ENCODE measurements around the gene CD244. TPM values are rescaled to one million over a fixed set of nuclear protein-coding genes. Genes with fewer than 3 reads are reported as not detected.

The CD244 gene
- polyA plus RNA-seq, 1 donor from 2014 or later: not detected

DNA sequence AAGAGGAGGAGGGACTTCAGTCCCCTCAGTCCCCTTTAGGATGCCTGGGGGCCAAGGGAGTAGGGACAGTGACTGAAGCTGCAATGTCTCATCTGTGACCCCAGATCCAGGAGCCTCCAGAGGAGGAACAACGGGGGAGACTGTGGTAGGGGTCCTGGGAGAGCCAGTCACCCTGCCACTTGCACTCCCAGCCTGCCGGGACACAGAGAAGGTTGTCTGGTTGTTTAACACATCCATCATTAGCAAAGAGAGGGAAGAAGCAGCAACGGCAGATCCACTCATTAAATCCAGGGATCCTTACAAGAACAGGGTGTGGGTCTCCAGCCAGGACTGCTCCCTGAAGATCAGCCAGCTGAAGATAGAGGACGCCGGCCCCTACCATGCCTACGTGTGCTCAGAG is 48.4 kb downstream of the CD244 start:
- TF ChIP-seq, protein P1, sequence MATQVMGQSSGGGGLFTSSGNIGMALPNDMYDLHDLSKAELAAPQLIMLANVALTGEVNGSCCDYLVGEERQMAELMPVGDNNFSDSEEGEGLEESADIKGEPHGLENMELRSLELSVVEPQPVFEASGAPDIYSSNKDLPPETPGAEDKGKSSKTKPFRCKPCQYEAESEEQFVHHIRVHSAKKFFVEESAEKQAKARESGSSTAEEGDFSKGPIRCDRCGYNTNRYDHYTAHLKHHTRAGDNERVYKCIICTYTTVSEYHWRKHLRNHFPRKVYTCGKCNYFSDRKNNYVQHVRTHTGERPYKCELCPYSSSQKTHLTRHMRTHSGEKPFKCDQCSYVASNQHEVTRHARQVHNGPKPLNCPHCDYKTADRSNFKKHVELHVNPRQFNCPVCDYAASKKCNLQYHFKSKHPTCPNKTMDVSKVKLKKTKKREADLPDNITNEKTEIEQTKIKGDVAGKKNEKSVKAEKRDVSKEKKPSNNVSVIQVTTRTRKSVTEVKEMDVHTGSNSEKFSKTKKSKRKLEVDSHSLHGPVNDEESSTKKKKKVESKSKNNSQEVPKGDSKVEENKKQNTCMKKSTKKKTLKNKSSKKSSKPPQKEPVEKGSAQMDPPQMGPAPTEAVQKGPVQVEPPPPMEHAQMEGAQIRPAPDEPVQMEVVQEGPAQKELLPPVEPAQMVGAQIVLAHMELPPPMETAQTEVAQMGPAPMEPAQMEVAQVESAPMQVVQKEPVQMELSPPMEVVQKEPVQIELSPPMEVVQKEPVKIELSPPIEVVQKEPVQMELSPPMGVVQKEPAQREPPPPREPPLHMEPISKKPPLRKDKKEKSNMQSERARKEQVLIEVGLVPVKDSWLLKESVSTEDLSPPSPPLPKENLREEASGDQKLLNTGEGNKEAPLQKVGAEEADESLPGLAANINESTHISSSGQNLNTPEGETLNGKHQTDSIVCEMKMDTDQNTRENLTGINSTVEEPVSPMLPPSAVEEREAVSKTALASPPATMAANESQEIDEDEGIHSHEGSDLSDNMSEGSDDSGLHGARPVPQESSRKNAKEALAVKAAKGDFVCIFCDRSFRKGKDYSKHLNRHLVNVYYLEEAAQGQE (IDR thresholded peaks at IDR 0.05; ENCODE audit: borderline replicate concordance): no peak
- TF ChIP-seq RAD21 (conservative IDR thresholded peaks at IDR 0.05) (no peak), SMC3 (conservative IDR thresholded peaks at IDR 0.05; ENCODE audit: poor library complexity) (no peak), EP300 (conservative IDR thresholded peaks at IDR 0.05; ENCODE audit: poor library complexity, severe bottlenecking) (no peak)
- Histone ChIP-seq H3K4me3 (ENCODE audit: low read length) (no peak overlapping the region), H3K27me3 (ENCODE audit: insufficient read depth, low read depth, low read length) (no peaks in the 10 kb centered on the region), H3K36me3 (ENCODE audit: insufficient read depth, low read length) (no peaks in the 10 kb centered on the region), H3F3A (ENCODE audit: insufficient read depth, low read length, poor library complexity, severe bottlenecking) (no peaks in the 10 kb centered on the region), H3K27ac (ENCODE audit: low read length) (no peak overlapping the region), H3K9me3 (ENCODE audit: low read length) (no peaks in the 10 kb centered on the region), H3K9me2 (ENCODE audit: insufficient read depth, low read length) (no peaks in the 10 kb centered on the region), H3K9ac (ENCODE audit: low read length) (no peak overlapping the region), H4K20me1 (ENCODE audit: insufficient read depth) (no peaks in the 10 kb centered on the region), H3K4me2 (ENCODE audit: low read length) (no peak overlapping the region), H2AFZ (ENCODE audit: low read depth, low read length) (no peak overlapping the region), H3K79me2 (replicated peaks; ENCODE audit: insufficient read depth, low read length) (no peaks in the 10 kb centered on the region)

DNA sequence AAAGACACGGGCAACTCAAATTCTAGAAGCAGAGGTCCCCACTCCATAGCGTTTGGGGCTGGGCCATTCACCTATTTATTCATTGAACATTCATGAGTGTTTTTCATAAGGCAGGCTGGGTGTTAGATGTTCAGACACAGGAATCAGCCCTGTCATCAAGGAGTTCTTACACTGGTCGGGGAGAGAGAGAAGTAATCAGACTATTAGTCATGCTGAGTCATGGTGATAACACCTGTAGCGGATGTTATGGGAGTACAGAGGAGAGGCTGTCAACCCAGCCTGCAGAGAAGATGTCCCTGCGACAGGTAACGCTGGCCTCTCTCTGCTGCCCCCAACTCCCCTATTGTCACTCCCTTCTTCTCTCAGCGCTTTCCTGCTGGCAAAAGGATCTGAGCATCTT is 49.5 kb downstream of the CD244 start:
- Histone ChIP-seq H3K27ac (ENCODE audit: low read length) (no peak overlapping the region), H4K20me1 (ENCODE audit: insufficient read depth) (no peaks in the 10 kb centered on the region), H3K79me2 (replicated peaks; ENCODE audit: insufficient read depth, low read length) (no peaks in the 10 kb centered on the region), H3K9me3 (ENCODE audit: low read length) (no peaks in the 10 kb centered on the region), H3K9ac (ENCODE audit: low read length) (no peak overlapping the region), H3K9me2 (ENCODE audit: insufficient read depth, low read length) (no peaks in the 10 kb centered on the region), H3K36me3 (ENCODE audit: insufficient read depth, low read length) (no peaks in the 10 kb centered on the region), H3F3A (ENCODE audit: insufficient read depth, low read length, poor library complexity, severe bottlenecking) (no peaks in the 10 kb centered on the region), H3K27me3 (ENCODE audit: insufficient read depth, low read depth, low read length) (no peaks in the 10 kb centered on the region), H2AFZ (ENCODE audit: low read depth, low read length) (no peak overlapping the region), H3K4me3 (ENCODE audit: low read length) (no peak overlapping the region), H3K4me2 (ENCODE audit: low read length) (no peak overlapping the region)
- TF ChIP-seq POLR2AphosphoS5 (IDR thresholded peaks at IDR 0.05) (no peak), RAD21 (conservative IDR thresholded peaks at IDR 0.05) (no peak), TAF1 (IDR thresholded peaks at IDR 0.05; ENCODE audit: low read depth) (no peak), EP300 (conservative IDR thresholded peaks at IDR 0.05; ENCODE audit: poor library complexity, severe bottlenecking) (no peak)

DNA sequence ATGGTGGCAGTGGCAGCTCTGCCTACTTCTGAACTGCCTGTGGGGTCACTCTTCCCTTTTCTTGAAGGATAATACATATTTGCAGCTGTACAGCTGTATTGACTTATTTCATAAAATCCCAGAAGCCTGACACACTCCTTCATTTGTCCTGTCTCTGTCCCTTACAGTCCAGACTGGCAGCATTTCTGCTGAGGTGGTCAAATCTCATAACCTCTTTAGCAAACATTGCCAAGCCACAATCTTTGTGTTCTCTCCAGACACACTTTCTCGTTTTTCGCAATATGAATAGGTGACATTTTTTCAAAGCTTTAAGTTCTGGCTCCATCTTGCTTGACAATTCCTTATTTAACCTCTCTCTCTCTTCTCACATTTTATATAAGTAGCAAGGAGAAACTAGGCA is 51.5 kb downstream of the CD244 start:
- H3K27me3 ChIP-seq (ENCODE audit: insufficient read depth, low read depth, low read length): no peaks in the 10 kb centered on the region
- H4K20me1 ChIP-seq (ENCODE audit: insufficient read depth): no peaks in the 10 kb centered on the region
- H3K4me2 ChIP-seq (ENCODE audit: low read length): no peak overlapping the region
- H3K36me3 ChIP-seq (ENCODE audit: insufficient read depth, low read length): no peaks in the 10 kb centered on the region
- no peaks in the 10 kb centered on the region for H3F3A ChIP-seq (ENCODE audit: insufficient read depth, low read length, poor library complexity, severe bottlenecking)
- H3K9me2 ChIP-seq (ENCODE audit: insufficient read depth, low read length): no peaks in the 10 kb centered on the region
- H3K9me3 ChIP-seq (ENCODE audit: low read length): no peaks in the 10 kb centered on the region
- H3K9ac ChIP-seq (ENCODE audit: low read length): no peak overlapping the region
- no peak overlapping the region for H2AFZ ChIP-seq (ENCODE audit: low read depth, low read length)
- no peak for TF ChIP-seq RAD21 (conservative IDR thresholded peaks at IDR 0.05)
- TF ChIP-seq POLR2AphosphoS5 (IDR thresholded peaks at IDR 0.05): no peak
- TF ChIP-seq, protein P1 (IDR thresholded peaks at IDR 0.05; ENCODE audit: borderline replicate concordance): no peak
- no peak for TF ChIP-seq TAF1 (IDR thresholded peaks at IDR 0.05; ENCODE audit: low read depth)
- no peak for TF ChIP-seq EZH2 (IDR thresholded peaks at IDR 0.05; ENCODE audit: borderline replicate concordance, insufficient read depth, low read length, poor library complexity, severe bottlenecking)
- TF ChIP-seq EP300 (conservative IDR thresholded peaks at IDR 0.05; ENCODE audit: poor library complexity, severe bottlenecking): no peak
- TF ChIP-seq MXI1 (conservative IDR thresholded peaks at IDR 0.05; ENCODE audit: poor library complexity, severe bottlenecking): no peak
- no peak for TF ChIP-seq SMC3 (conservative IDR thresholded peaks at IDR 0.05; ENCODE audit: poor library complexity)
- no peak overlapping the region for H3K27ac ChIP-seq (ENCODE audit: low read length)
- H3K79me2 ChIP-seq (replicated peaks; ENCODE audit: insufficient read depth, low read length): no peaks in the 10 kb centered on the region
- H3K4me3 ChIP-seq (ENCODE audit: low read length): no peak overlapping the region

Measured in neural cell (in vitro differentiated cells).